Limb (tissue), 2 donors: Measurements from ENCODE around the gene MTA3.

Source experiments
- DNase-seq, 2 donors: peaks; one replicate each; pipeline ENCODE4 v3.0.0-alpha.2; 2016; ENCODE audit errors: extremely low spot score in 2 of 2

The MTA3 gene

DNA sequence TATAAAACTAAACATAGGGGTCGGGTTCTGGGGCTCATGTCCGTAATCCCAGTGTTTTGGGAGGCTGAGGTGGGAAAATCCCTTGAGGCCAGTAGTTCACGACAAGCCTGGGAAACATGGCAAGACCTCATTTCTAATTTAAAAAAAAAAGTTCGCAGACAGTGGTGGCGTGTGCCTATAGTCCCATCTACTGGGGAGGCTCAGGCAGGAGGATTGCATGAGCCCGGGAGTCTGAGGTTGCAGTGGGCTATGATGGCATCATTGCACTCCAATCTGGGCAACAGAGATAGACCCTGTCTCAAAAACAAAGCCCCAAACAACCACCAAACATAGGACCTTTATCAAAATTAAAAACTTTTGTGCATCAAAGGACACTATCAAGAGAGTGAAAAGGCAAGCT, 233.7 kb downstream of the MTA3 start:
- no peak for DNase-seq

DNA sequence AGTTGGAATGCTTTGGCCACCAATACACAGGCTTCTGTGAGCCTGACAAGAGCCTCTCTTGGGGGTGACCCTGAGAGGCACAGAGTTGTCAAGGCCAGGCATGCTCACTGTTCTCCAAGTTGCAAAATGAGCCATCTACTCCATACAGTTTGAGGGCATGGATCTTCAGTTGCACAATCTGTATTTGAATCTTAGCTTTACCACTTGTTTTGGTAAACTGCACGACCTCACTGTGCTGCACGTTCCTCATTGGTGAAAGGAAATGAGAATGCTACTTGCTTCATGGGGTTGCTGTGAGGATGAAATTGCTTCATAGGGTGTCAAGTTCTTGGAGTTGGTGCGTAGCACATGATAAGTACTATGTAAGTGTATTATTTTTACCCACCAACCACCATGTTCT, 235.9 kb downstream of the MTA3 start:
- DNase-seq: no peak

DNA sequence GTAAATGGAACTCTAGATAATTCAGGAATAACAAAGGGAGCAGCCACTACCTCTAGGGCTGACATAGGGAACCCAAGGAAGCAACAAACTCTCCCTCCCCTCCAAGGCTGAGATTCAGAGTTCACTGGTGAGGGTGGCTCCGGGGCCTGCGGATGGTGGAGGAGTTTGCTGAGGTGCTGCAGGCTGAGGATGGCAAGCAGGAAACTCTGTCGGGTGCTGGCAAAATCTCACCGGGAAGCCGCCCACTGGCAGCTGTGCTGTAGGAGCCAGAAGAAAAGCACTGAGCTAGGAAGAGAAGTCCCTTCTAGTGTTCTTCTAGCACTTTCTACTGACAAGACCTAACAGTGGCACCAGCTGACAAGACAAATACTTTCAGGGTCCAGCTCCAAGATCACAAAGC, 236.5 kb downstream of the MTA3 start:
- no peak for DNase-seq
